Ishikawa (cell line): ENCODE data around the gene EXPH5.

ENCODE experiments used
- CEBPB ChIP-seq: IDR thresholded peaks from 2 replicates; pipeline ENCODE4 v1.6.1; 2012
- CREB1 ChIP-seq: IDR thresholded peaks from 2 replicates; pipeline ENCODE4 v1.6.1; 2012; ENCODE audit warnings: low read depth
- EGR1 ChIP-seq: IDR thresholded peaks from 2 replicates; pipeline ENCODE4 v1.6.1; 2012
- EP300 ChIP-seq: IDR thresholded peaks from 2 replicates; pipeline ENCODE4 v1.6.1; 2012; ENCODE audit warnings: borderline replicate concordance
- FOXM1 ChIP-seq: IDR thresholded peaks from 2 replicates; pipeline ENCODE4 v1.6.1; 2012; ENCODE audit warnings: low read depth, borderline replicate concordance
- NFIC ChIP-seq: IDR thresholded peaks from 2 replicates; pipeline ENCODE4 v1.6.1; 2012
- RAD21 ChIP-seq: IDR thresholded peaks from 2 replicates; pipeline ENCODE4 v1.6.1; 2012; ENCODE audit warnings: low read depth
- REST ChIP-seq: IDR thresholded peaks from 2 replicates; pipeline ENCODE4 v1.6.1; 2012; ENCODE audit warnings: low read depth, mild to moderate bottlenecking
- TAF1 ChIP-seq: IDR thresholded peaks from 2 replicates; pipeline ENCODE4 v1.6.1; 2012; ENCODE audit warnings: low read depth, mild to moderate bottlenecking
- TCF12 ChIP-seq: IDR thresholded peaks from 2 replicates; pipeline ENCODE4 v1.6.1; 2012; ENCODE audit warnings: low read depth
- TEAD4 ChIP-seq: IDR thresholded peaks from 2 replicates; pipeline ENCODE4 v1.6.1; 2012
- YY1 ChIP-seq: IDR thresholded peaks from 2 replicates; pipeline ENCODE4 v1.6.1; 2012; ENCODE audit warnings: low read depth
- ZBTB7A ChIP-seq: IDR thresholded peaks from 2 replicates; pipeline ENCODE4 v1.6.1; 2012; ENCODE audit warnings: low read depth
- TF ChIP-seq, protein P1 (sequence below): IDR thresholded peaks from 2 replicates; pipeline ENCODE4 v1.6.1; 2012
- TF ChIP-seq, protein P2 (sequence below): IDR thresholded peaks from 2 replicates; pipeline ENCODE4 v1.6.1; 2012

Gene EXPH5

DNA sequence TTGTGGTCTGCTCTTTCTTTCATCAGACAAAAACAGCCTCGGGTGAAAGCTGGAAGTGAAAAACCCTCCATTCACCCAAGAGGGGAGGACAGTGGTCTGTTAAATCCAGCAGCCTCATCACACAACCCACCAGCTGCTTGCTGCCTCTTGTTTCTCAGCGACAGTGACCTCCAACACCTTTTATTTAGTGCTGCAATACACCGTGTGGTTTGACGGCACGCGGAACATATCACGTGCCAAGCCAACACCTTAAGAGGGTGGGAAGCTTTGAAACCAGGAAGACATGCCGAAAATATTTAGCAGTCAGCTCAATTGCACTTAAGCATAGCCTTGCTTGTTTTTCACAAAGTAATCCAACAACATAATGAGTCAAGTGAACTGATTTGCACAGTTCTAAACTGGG is 55.5 kb downstream of the EXPH5 start:
- no peak for TF ChIP-seq REST
- TF ChIP-seq EGR1, result no peak
- no peak for TF ChIP-seq YY1
- TF ChIP-seq NFIC, result no peak
- no peak for TF ChIP-seq FOXM1
- TF ChIP-seq TAF1, result no peak
- TF ChIP-seq TEAD4, result no peak
- no peak for TF ChIP-seq ZBTB7A
- TF ChIP-seq, protein P1, sequence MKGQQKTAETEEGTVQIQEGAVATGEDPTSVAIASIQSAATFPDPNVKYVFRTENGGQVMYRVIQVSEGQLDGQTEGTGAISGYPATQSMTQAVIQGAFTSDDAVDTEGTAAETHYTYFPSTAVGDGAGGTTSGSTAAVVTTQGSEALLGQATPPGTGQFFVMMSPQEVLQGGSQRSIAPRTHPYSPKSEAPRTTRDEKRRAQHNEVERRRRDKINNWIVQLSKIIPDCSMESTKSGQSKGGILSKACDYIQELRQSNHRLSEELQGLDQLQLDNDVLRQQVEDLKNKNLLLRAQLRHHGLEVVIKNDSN, result no peak
- no peak for TF ChIP-seq CREB1
- TF ChIP-seq CEBPB, result no peak
- TF ChIP-seq EP300, result no peak
- TF ChIP-seq TCF12, result no peak
- TF ChIP-seq, protein P2, sequence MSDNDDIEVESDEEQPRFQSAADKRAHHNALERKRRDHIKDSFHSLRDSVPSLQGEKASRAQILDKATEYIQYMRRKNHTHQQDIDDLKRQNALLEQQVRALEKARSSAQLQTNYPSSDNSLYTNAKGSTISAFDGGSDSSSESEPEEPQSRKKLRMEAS, result no peak
- no peak for TF ChIP-seq RAD21

- TF ChIP-seq, protein P2, result no peak
- TF ChIP-seq REST, result no peak
- TF ChIP-seq FOXM1, result no peak
- no peak for TF ChIP-seq EGR1
- no peak for TF ChIP-seq CREB1
- no peak for TF ChIP-seq CEBPB
- TF ChIP-seq TAF1, result no peak
- TF ChIP-seq YY1, result no peak
- TF ChIP-seq EP300, result no peak
- TF ChIP-seq TCF12, result no peak
- no peak for TF ChIP-seq RAD21
- TF ChIP-seq ZBTB7A, result no peak
- TF ChIP-seq NFIC, result no peak
- TF ChIP-seq TEAD4, result no peak
- TF ChIP-seq, protein P1, result no peak
Observed at GRCh38 chr11:108536783-108537182, 56.8 kb downstream of the EXPH5 start.

DNA sequence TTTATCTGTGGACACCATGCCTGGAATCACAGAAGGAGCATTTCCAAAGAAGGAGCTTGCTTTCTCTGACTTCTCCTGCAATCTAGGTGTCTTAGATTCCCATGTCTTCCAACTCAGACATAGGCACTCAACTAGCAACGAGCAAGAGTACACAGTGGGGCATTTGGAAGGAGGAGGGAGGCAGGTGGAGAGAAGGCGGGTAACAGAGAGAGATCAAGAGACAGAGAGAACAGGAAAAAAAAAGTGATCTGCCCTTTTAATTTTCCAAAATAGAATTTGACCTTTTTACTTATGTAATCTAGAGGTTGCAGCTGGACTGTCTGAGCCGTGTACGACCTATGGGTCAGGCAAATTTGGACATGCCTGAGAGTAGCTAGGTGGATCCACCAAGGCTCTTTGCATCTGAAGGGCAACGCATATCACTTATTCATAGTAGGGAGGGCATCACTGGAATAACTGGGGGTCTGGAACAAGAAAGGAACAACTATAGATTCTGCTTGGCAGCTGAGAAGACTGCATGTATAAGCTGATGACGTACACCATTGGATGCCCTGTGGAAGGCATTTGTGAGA is 58.1 kb downstream of the EXPH5 start:
- TF ChIP-seq, protein P2, result no peak

- TF ChIP-seq EGR1, result no peak
- TF ChIP-seq REST, result no peak
- no peak for TF ChIP-seq TAF1
- no peak for TF ChIP-seq FOXM1
- TF ChIP-seq CEBPB, result no peak
- TF ChIP-seq, protein P1, result no peak
- TF ChIP-seq CREB1, result no peak
- no peak for TF ChIP-seq NFIC
- TF ChIP-seq ZBTB7A, result no peak
- no peak for TF ChIP-seq TCF12
- TF ChIP-seq, protein P2, result no peak
- no peak for TF ChIP-seq RAD21
- no peak for TF ChIP-seq TEAD4
- TF ChIP-seq YY1, result no peak
- TF ChIP-seq EP300, result no peak
Observed at GRCh38 chr11:108534274-108534882, 59.2 kb downstream of the EXPH5 start.
